H1 (cell line): Measurements from ENCODE around the gene ENDOG. TPM values are rescaled to one million over a fixed set of nuclear protein-coding genes. Genes with fewer than 3 reads are reported as not detected.

Experiments
- BACH1 ChIP-seq: IDR thresholded peaks from 2 replicates; pipeline ENCODE4 v1.6.1; 2012; ENCODE audit warnings: low read length, improper control_type of control experiment
- CBX5 ChIP-seq: fragments of 300-800, 300-1000 bp; sonication (generic); IDR thresholded peaks from 2 replicates; pipeline ENCODE4 v1.7.1; 2016; ENCODE audit warnings: antibody characterized with exemption, low read length, low read depth
- EZH2 ChIP-seq: fragments of 200-600 bp; sonication (generic); IDR thresholded peaks from 2 replicates; pipeline ENCODE4 v1.7.1; 2012; ENCODE audit warnings: low read depth, mild to moderate bottlenecking, moderate library complexity, low read length, inconsistent platforms; ENCODE audit not compliant: severe bottlenecking
- NANOG ChIP-seq: IDR thresholded peaks from 2 replicates; pipeline ENCODE4 v1.6.1; 2011; ENCODE audit warnings: low read length, low read depth, mild to moderate bottlenecking, inconsistent platforms; ENCODE audit not compliant: insufficient read depth, poor library complexity, severe bottlenecking
- RFX5 ChIP-seq: IDR thresholded peaks from 2 replicates; pipeline ENCODE4 v1.6.1; 2011; ENCODE audit warnings: low read depth, low read length, improper control_type of control experiment, borderline replicate concordance
- RNF2 ChIP-seq: fragments of 200-900, 300-1000 bp; sonication (generic); IDR thresholded peaks from 2 replicates; pipeline ENCODE4 v1.7.1; 2016; ENCODE audit warnings: borderline replicate concordance, low read depth, mild to moderate bottlenecking, antibody characterized with exemption, low read length; ENCODE audit not compliant: poor library complexity, severe bottlenecking; ENCODE audit errors: missing control alignments
- SIX5 ChIP-seq: IDR thresholded peaks from 2 replicates; pipeline ENCODE4 v1.6.1; 2011; ENCODE audit warnings: mild to moderate bottlenecking, low read depth, low read length
- TAF1 ChIP-seq: IDR thresholded peaks from 2 replicates; pipeline ENCODE4 v1.6.1; 2011; ENCODE audit warnings: mild to moderate bottlenecking, low read depth, low read length
- TCF12 ChIP-seq: IDR thresholded peaks from 2 replicates; pipeline ENCODE4 v1.6.1; 2011; ENCODE audit warnings: low read depth, mild to moderate bottlenecking, low read length
- polyA plus RNA-seq, 7 experiments: library from polyadenylated mRNA; depleted of rRNA in 3 of 7; stranded (reverse) in 5 of 7; unstranded in 2 of 7; fragments of >200 nt in 5 of 7; fragments of 200-250 nt in 2 of 7; gene quantifications; 1 replicate in 5 of 7; 2 replicates in 1 of 7; 4 replicates in 1 of 7; pipeline versions ENCODE4 v1.2.1 to v1.2.3, GENCODE V29; 2011 to 2013; ENCODE audit warnings: missing spikeins in 2 of 7, mixed read lengths in 2 of 7
- total RNA-seq: library from RNA; stranded (reverse); fragmentation: NEBNext Ultra II Directional; extraction: Animal tissue kit (Norgen Biotek cat#: 25700); gene quantifications from 2 replicates; pipeline ENCODE4 v1.2.1, GENCODE V29; 2021
- TF ChIP-seq, protein P1 (sequence below): fragments of 300-600 bp; sonication (generic); IDR thresholded peaks from 2 replicates; pipeline ENCODE4 v1.7.1; 2012; ENCODE audit warnings: low read length, moderate library complexity, mild to moderate bottlenecking, inconsistent platforms; ENCODE audit not compliant: insufficient replicate concordance

ENDOG gene
- total and polyA plus RNA-seq, 2 of the 8 experiments (the other 6 are each of a cell fraction or from before 2014, with no cell fraction given) = 17.5 to 23.4 TPM

DNA sequence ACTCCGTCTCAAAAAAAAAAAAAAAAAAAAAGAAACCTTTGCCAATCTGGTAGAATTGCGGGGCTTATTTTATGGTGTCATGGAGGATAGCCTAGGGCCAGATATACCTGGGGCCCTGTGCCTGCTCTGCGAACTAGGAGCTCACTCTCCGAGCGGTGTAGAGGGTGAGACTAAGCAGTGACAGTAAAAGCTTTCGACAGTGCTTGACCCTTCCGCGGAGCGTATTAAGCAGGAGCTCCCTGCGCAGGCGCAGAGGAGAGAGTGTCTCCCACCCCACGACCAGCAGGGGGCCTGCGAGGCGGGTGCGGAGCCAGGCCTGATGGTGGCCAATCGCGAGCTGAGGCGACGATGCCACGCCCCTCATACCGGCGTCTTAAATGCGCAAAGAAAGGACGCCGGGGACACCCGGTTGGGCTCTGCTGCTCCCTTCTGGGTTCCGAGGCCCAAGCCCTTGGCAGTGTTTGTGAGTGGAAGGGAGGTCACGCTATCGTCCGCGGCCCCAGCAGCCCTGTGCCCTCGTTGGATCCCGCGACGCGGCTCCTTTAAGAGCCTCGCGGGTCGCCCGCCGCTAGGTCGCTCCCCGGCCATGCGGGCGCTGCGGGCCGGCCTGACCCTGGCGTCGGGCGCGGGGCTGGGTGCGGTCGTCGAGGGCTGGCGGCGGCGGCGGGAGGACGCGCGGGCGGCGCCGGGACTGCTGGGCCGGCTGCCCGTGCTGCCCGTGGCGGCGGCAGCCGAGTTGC lies at the start of gene ENDOG (continued):
- TF ChIP-seq, protein P1, sequence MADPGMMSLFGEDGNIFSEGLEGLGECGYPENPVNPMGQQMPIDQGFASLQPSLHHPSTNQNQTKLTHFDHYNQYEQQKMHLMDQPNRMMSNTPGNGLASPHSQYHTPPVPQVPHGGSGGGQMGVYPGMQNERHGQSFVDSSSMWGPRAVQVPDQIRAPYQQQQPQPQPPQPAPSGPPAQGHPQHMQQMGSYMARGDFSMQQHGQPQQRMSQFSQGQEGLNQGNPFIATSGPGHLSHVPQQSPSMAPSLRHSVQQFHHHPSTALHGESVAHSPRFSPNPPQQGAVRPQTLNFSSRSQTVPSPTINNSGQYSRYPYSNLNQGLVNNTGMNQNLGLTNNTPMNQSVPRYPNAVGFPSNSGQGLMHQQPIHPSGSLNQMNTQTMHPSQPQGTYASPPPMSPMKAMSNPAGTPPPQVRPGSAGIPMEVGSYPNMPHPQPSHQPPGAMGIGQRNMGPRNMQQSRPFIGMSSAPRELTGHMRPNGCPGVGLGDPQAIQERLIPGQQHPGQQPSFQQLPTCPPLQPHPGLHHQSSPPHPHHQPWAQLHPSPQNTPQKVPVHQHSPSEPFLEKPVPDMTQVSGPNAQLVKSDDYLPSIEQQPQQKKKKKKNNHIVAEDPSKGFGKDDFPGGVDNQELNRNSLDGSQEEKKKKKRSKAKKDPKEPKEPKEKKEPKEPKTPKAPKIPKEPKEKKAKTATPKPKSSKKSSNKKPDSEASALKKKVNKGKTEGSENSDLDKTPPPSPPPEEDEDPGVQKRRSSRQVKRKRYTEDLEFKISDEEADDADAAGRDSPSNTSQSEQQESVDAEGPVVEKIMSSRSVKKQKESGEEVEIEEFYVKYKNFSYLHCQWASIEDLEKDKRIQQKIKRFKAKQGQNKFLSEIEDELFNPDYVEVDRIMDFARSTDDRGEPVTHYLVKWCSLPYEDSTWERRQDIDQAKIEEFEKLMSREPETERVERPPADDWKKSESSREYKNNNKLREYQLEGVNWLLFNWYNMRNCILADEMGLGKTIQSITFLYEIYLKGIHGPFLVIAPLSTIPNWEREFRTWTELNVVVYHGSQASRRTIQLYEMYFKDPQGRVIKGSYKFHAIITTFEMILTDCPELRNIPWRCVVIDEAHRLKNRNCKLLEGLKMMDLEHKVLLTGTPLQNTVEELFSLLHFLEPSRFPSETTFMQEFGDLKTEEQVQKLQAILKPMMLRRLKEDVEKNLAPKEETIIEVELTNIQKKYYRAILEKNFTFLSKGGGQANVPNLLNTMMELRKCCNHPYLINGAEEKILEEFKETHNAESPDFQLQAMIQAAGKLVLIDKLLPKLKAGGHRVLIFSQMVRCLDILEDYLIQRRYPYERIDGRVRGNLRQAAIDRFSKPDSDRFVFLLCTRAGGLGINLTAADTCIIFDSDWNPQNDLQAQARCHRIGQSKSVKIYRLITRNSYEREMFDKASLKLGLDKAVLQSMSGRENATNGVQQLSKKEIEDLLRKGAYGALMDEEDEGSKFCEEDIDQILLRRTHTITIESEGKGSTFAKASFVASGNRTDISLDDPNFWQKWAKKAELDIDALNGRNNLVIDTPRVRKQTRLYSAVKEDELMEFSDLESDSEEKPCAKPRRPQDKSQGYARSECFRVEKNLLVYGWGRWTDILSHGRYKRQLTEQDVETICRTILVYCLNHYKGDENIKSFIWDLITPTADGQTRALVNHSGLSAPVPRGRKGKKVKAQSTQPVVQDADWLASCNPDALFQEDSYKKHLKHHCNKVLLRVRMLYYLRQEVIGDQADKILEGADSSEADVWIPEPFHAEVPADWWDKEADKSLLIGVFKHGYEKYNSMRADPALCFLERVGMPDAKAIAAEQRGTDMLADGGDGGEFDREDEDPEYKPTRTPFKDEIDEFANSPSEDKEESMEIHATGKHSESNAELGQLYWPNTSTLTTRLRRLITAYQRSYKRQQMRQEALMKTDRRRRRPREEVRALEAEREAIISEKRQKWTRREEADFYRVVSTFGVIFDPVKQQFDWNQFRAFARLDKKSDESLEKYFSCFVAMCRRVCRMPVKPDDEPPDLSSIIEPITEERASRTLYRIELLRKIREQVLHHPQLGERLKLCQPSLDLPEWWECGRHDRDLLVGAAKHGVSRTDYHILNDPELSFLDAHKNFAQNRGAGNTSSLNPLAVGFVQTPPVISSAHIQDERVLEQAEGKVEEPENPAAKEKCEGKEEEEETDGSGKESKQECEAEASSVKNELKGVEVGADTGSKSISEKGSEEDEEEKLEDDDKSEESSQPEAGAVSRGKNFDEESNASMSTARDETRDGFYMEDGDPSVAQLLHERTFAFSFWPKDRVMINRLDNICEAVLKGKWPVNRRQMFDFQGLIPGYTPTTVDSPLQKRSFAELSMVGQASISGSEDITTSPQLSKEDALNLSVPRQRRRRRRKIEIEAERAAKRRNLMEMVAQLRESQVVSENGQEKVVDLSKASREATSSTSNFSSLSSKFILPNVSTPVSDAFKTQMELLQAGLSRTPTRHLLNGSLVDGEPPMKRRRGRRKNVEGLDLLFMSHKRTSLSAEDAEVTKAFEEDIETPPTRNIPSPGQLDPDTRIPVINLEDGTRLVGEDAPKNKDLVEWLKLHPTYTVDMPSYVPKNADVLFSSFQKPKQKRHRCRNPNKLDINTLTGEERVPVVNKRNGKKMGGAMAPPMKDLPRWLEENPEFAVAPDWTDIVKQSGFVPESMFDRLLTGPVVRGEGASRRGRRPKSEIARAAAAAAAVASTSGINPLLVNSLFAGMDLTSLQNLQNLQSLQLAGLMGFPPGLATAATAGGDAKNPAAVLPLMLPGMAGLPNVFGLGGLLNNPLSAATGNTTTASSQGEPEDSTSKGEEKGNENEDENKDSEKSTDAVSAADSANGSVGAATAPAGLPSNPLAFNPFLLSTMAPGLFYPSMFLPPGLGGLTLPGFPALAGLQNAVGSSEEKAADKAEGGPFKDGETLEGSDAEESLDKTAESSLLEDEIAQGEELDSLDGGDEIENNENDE = no peak
- TF ChIP-seq RFX5 = no peak
- 0 out of 2 replicates have a peak, but pooled peaks have one; percentile 28 for TF ChIP-seq BACH1
- TF ChIP-seq TAF1 = peak; percentile 67; the same call in 1 of the 2 replicates
- no peak for TF ChIP-seq CBX5
- no peak for TF ChIP-seq NANOG
- no peak for TF ChIP-seq TCF12
- TF ChIP-seq SIX5 = no peak
- no peak for TF ChIP-seq RNF2
- TF ChIP-seq EZH2 = no peak
